Nephron progenitor cell (in vitro differentiated cells): ENCODE results near the gene ARG2.

Experiments
- DNase-seq: peaks from one replicate; pipeline ENCODE4 v3.0.0; 2021
- H3K27ac Mint-ChIP-seq: 2 replicates; pipeline ENCODE4 v1.8.0; 2021; ENCODE audit warnings: mild to moderate bottlenecking, moderate library complexity, mixed read lengths
- H3K27me3 Mint-ChIP-seq: 2 replicates; pipeline ENCODE4 v1.8.0; 2021; ENCODE audit warnings: mild to moderate bottlenecking, low read depth, mixed read lengths; ENCODE audit not compliant: poor library complexity
- H3K36me3 Mint-ChIP-seq: 2 replicates; pipeline ENCODE4 v1.8.0; 2021; ENCODE audit warnings: low read depth, mixed read lengths
- H3K4me1 Mint-ChIP-seq: 2 replicates; pipeline ENCODE4 v1.8.0; 2021; ENCODE audit warnings: mixed read lengths
- H3K4me3 Mint-ChIP-seq: 2 replicates; pipeline ENCODE4 v1.8.0; 2021; ENCODE audit warnings: mild to moderate bottlenecking, moderate library complexity, mixed read lengths
- H3K9me3 Mint-ChIP-seq: 2 replicates; pipeline ENCODE4 v1.8.0; 2021; ENCODE audit warnings: mild to moderate bottlenecking, moderate library complexity, mixed read lengths
- TF ChIP-seq, protein P1 (sequence below): fragments of 200-600 bp; sonication (generic); IDR thresholded peaks from 2 replicates; pipeline ENCODE4 v1.5.0; 2021; ENCODE audit warnings: antibody characterized with exemption

Gene ARG2

DNA sequence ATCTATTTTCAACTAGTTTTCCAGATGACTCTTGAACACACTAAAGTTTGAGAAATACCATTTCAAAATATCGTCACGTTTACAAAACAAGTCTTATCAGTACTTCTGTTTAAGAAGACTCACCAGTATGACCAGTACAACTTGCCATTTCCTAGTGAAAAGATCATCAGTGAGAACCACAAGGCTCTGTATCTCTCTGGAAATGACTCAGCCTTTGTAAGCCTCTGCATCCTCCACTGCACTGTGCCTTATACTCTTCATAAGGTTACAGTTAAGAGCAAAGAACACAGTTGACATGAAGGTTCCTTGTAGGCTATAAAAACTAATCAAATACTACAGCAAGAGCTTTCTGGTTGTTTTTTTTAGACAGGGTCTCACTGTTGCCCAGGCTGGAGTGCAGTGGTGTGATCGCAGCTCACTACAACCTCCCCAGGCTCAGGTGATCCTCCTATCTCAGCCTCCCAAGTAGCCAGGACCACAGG is 60.4 kb downstream of the ARG2 start:
- no peaks in the 10 kb centered on the region for H3K9me3 Mint-ChIP-seq
- no peaks in the 10 kb centered on the region for H3K27me3 Mint-ChIP-seq
- H3K36me3 Mint-ChIP-seq, result peaks cover 71% of the 10 kb centered on the region
- no peak for DNase-seq
- TF ChIP-seq, protein P1, sequence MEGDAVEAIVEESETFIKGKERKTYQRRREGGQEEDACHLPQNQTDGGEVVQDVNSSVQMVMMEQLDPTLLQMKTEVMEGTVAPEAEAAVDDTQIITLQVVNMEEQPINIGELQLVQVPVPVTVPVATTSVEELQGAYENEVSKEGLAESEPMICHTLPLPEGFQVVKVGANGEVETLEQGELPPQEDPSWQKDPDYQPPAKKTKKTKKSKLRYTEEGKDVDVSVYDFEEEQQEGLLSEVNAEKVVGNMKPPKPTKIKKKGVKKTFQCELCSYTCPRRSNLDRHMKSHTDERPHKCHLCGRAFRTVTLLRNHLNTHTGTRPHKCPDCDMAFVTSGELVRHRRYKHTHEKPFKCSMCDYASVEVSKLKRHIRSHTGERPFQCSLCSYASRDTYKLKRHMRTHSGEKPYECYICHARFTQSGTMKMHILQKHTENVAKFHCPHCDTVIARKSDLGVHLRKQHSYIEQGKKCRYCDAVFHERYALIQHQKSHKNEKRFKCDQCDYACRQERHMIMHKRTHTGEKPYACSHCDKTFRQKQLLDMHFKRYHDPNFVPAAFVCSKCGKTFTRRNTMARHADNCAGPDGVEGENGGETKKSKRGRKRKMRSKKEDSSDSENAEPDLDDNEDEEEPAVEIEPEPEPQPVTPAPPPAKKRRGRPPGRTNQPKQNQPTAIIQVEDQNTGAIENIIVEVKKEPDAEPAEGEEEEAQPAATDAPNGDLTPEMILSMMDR, result no peak
- no peak overlapping the region for H3K27ac Mint-ChIP-seq
- H3K4me3 Mint-ChIP-seq, result no peak overlapping the region
- H3K4me1 Mint-ChIP-seq, result peaks cover 7% of the 10 kb centered on the region

DNA sequence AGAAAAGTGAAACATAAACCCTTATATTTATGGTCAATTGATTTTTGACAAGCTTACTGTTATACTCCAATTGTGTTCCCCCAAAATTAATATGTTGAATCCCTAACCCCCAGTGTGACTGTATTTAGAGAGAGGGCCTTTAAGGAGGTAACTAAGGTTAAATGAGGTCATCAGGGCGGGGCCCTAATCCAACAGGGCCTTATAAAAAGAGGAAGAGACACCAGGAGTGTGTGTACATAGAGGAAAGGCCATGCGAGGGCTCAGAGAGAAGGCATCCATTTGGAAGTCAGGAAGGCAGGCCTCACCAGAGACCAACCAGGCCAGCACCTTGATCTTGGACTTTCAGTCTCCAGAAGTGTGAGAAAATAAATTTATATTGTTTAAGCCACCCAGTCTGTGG is 61.2 kb downstream of the ARG2 start:
- H3K4me1 Mint-ChIP-seq, result no peaks in the 10 kb centered on the region
- no peak overlapping the region for H3K27ac Mint-ChIP-seq
- no peak overlapping the region for H3K4me3 Mint-ChIP-seq
- H3K36me3 Mint-ChIP-seq, result peaks cover 78% of the 10 kb centered on the region
- DNase-seq, result no peak
- TF ChIP-seq, protein P1, result no peak
- H3K27me3 Mint-ChIP-seq, result no peaks in the 10 kb centered on the region
- no peaks in the 10 kb centered on the region for H3K9me3 Mint-ChIP-seq

- Mint-ChIP-seq H3K36me3 (peaks cover 79% of the 10 kb centered on the region), H3K27ac (no peak overlapping the region), H3K4me1 (no peaks in the 10 kb centered on the region), H3K4me3 (no peak overlapping the region), H3K9me3 (no peaks in the 10 kb centered on the region), H3K27me3 (no peaks in the 10 kb centered on the region)
- TF ChIP-seq, protein P1, result no peak
- no peak for DNase-seq
Measured at GRCh38 chr14:67683842-67684241, 64.1 kb downstream of the ARG2 start.

- Mint-ChIP-seq H3K36me3 (peaks cover 70% of the 10 kb centered on the region), H3K4me1 (peaks cover 31% of the 10 kb centered on the region), H3K4me3 (no peak overlapping the region), H3K27me3 (no peaks in the 10 kb centered on the region), H3K9me3 (no peaks in the 10 kb centered on the region), H3K27ac (no peak overlapping the region)
- TF ChIP-seq, protein P1, result no peak
- DNase-seq, result no peak
Measured at GRCh38 chr14:67690011-67690410, 70.3 kb downstream of the ARG2 start.

- peak; percentile 61 for DNase-seq
- H3K9me3 Mint-ChIP-seq, result no peaks in the 10 kb centered on the region
- H3K4me1 Mint-ChIP-seq, result peaks cover 35% of the 10 kb centered on the region
- H3K36me3 Mint-ChIP-seq, result peaks cover 26% of the 10 kb centered on the region
- peaks cover 3% of the 10 kb centered on the region for H3K27me3 Mint-ChIP-seq
- H3K27ac Mint-ChIP-seq, result peak overlapping the region; percentile 97
- H3K4me3 Mint-ChIP-seq, result peak overlapping the region; percentile 96
- TF ChIP-seq, protein P1, result no peak
Measured at GRCh38 chr14:67694791-67695393, 75.2 kb downstream of the ARG2 start.

GRCh38 chr14:67695394-67695949 is 75.8 kb downstream of the ARG2 start, which contains the start of gene RDH11:
Gene RDH11 (minus strand): TSS chr14:67695764. CDS start chr14:67695703, 61 bp downstream.
- H3K36me3 Mint-ChIP-seq, result peaks cover 20% of the 10 kb centered on the region

More at GRCh38 chr14:67695394-67695949, 75.8 kb downstream of the ARG2 start, which contains the start of gene RDH11:
- Mint-ChIP-seq H3K4me1 (peaks cover 35% of the 10 kb centered on the region), H3K27ac (peak within 1 kb of the TSS; percentile 97), H3K9me3 (no peaks in the 10 kb centered on the region), H3K27me3 (peaks cover 3% of the 10 kb centered on the region), H3K4me3 (peak within 1 kb of the TSS; percentile 96)
- TF ChIP-seq, protein P1, result no peak
- peak; percentile 82 for DNase-seq
